Kidney (tissue), 14 donors: ENCODE results near the gene LONRF3. TPM values are rescaled to one million over a fixed set of nuclear protein-coding genes. Genes with fewer than 3 reads are reported as not detected.

Source experiments
- DNase-seq, 5 donors: peaks; one replicate each; pipeline ENCODE4 v3.0.0-alpha.2; 2013 to 2020
- FAIRE-seq: peaks from 2 replicates; lab custom pipeline; 2012; peaks lifted over from hg19 to GRCh38; lab: Jason Lieb, UNC
- H3K27ac ChIP-seq, 2 donors: one replicate each; pipeline ENCODE4 v1.7.0; 2013; ENCODE audit warnings: low read depth in 2 of 2, low read length in 2 of 2, inconsistent platforms in 1 of 2
- H3K27me3 ChIP-seq: one replicate; pipeline ENCODE4 v1.7.1; 2013; ENCODE audit warnings: low read length, inconsistent platforms; ENCODE audit not compliant: control insufficient read depth, insufficient read depth
- H3K36me3 ChIP-seq, 3 donors: one replicate each; pipeline versions ENCODE4 v1.7.0 to v1.7.1; 2013; ENCODE audit warnings: low read length in 3 of 3, control low read depth in 1 of 3, inconsistent platforms in 1 of 3; ENCODE audit not compliant: insufficient read depth in 3 of 3, control insufficient read depth in 2 of 3
- H3K4me1 ChIP-seq, 3 donors: one replicate each; pipeline versions ENCODE4 v1.7.0 to v1.7.1; 2013; ENCODE audit warnings: low read length in 3 of 3, inconsistent platforms in 1 of 3, low read depth in 1 of 3; ENCODE audit not compliant: control insufficient read depth in 2 of 3, insufficient read depth in 2 of 3
- H3K4me3 ChIP-seq, 3 donors: one replicate each; pipeline versions ENCODE4 v1.7.0 to v1.8.1; 2013; ENCODE audit warnings: low read length in 3 of 3, control low read depth in 1 of 3, inconsistent platforms in 1 of 3
- H3K9ac ChIP-seq, 3 donors: one replicate each; pipeline versions ENCODE4 v1.7.0 to v1.7.1; 2013; ENCODE audit warnings: low read length in 3 of 3, control low read depth in 1 of 3, inconsistent platforms in 1 of 3
- H3K9me3 ChIP-seq, 3 donors: one replicate each; pipeline versions ENCODE4 v1.7.0 to v1.7.1; 2013; ENCODE audit warnings: low read length in 3 of 3, control low read depth in 1 of 3, inconsistent platforms in 1 of 3; ENCODE audit not compliant: control insufficient read depth in 2 of 3, insufficient read depth in 1 of 3
- CTCF ChIP-seq: IDR thresholded peaks from 3 replicates; pipeline ENCODE4 v1.5.1; 2012; ENCODE audit warnings: mild to moderate bottlenecking, moderate library complexity, borderline replicate concordance; ENCODE audit not compliant: insufficient read depth; ENCODE audit errors: extremely low read depth
- intact Hi-C: fragments of 100-400 bp; cut with DNase I; formaldehyde crosslinking; loops from one replicate; pipeline ENCODE4 v1.11.1; 2022
- polyA plus RNA-seq: library from polyadenylated mRNA; stranded (reverse); fragments of 350-450 nt; fragmentation: Illumina TruSeq; extraction: RNeasy Lipid Tissue Mini Kit (QIAGEN cat#74804); gene quantifications from one replicate; pipeline ENCODE4 v1.2.3, GENCODE V29; 2014; ENCODE audit warnings: low read depth, low replicate concordance; ENCODE audit not compliant: insufficient read depth
- total RNA-seq: library from RNA; stranded (reverse); fragmentation: NEBNext Ultra II Directional; extraction: Animal tissue kit (Norgen Biotek cat#: 25700); gene quantifications from one replicate; pipeline ENCODE4 v1.2.1, GENCODE V29; 2021
- donor health status: control.
- donor health status: control.
- donor health status: control.
- donor health status: control.
- donor health status: control.
- donor health status: DM: yes; HTN: yes; CAD: no.
- donor health status: Normal renal cell carcinoma (clear cell type).

The LONRF3 gene
- total and polyA plus RNA-seq, 2 donors from 2014 or later: 0.67 to 5.5 TPM

GRCh38 chrX:119007189-119007770 lies 32.9 kb downstream of the LONRF3 start:
- no peak for DNase-seq
- Histone ChIP-seq H3K9ac (no peak overlapping the region), H3K9me3 (no peaks in the 10 kb centered on the region), H3K4me1 (no peaks in the 10 kb centered on the region), H3K4me3 (no peak overlapping the region), H3K27me3 (no peaks in the 10 kb centered on the region), H3K27ac (no peak overlapping the region), H3K36me3 (peaks cover 0 to 11% (median 4%) of the 10 kb centered on the region in 3 donors)
- no peak for TF ChIP-seq CTCF
- FAIRE-seq: no peak
- intact Hi-C loops: no loop called here

GRCh38 chrX:119008110-119008744 lies 33.8 kb downstream of the LONRF3 start:
- H3K9me3 ChIP-seq: no peaks in the 10 kb centered on the region
- peak in 4 of 5 donors; percentile 20 to 48 (median 30) for DNase-seq
- H3K36me3 ChIP-seq: peaks cover 0 to 11% (median 4%) of the 10 kb centered on the region in 3 donors
- H3K27ac ChIP-seq: no peak overlapping the region
- no peaks in the 10 kb centered on the region for H3K4me1 ChIP-seq
- H3K9ac ChIP-seq: no peak overlapping the region
- no peak overlapping the region for H3K4me3 ChIP-seq
- TF ChIP-seq CTCF: peak; percentile 36
- no peak for FAIRE-seq
- H3K27me3 ChIP-seq: no peaks in the 10 kb centered on the region
- intact Hi-C loops: no loop called here

GRCh38 chrX:119009071-119009470 lies 34.7 kb downstream of the LONRF3 start:
- no peak overlapping the region for H3K9ac ChIP-seq
- intact Hi-C loops: no loop called here
- TF ChIP-seq CTCF: no peak
- H3K27me3 ChIP-seq: no peaks in the 10 kb centered on the region
- H3K27ac ChIP-seq: no peak overlapping the region
- H3K4me3 ChIP-seq: no peak overlapping the region
- no peaks in the 10 kb centered on the region for H3K4me1 ChIP-seq
- DNase-seq: no peak
- peaks cover 0 to 11% (median 4%) of the 10 kb centered on the region in 3 donors for H3K36me3 ChIP-seq
- H3K9me3 ChIP-seq: no peaks in the 10 kb centered on the region
- no peak for FAIRE-seq
